Measurements from ENCODE around the gene FBXO10.

DNA sequence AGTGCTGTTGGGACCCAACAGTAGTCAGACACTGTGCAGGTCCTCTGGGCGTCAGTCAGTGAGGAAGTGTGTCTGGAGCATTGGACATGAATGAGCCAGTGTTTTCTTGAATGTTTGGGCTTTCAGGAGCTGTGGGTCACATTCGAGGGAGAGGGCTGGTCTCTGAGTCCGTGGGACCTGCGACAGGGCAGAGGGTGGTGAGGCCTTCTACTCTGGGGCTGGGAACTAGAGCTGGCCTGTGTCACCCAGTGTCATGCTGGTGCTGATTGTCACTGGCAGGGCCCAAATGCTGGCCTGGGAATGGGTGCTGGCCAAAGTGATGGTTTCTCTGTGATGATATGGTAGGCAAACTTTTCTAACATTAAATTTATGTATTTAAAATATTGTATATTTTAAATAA is 80.2 kb downstream of the FBXO10 start:
- TF ChIP-seq, protein P1, sequence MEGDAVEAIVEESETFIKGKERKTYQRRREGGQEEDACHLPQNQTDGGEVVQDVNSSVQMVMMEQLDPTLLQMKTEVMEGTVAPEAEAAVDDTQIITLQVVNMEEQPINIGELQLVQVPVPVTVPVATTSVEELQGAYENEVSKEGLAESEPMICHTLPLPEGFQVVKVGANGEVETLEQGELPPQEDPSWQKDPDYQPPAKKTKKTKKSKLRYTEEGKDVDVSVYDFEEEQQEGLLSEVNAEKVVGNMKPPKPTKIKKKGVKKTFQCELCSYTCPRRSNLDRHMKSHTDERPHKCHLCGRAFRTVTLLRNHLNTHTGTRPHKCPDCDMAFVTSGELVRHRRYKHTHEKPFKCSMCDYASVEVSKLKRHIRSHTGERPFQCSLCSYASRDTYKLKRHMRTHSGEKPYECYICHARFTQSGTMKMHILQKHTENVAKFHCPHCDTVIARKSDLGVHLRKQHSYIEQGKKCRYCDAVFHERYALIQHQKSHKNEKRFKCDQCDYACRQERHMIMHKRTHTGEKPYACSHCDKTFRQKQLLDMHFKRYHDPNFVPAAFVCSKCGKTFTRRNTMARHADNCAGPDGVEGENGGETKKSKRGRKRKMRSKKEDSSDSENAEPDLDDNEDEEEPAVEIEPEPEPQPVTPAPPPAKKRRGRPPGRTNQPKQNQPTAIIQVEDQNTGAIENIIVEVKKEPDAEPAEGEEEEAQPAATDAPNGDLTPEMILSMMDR (conservative IDR thresholded peaks at IDR 0.05; ENCODE audit: low read length) = no peak
- no peak for TF ChIP-seq EZH2phosphoT487 (IDR thresholded peaks at IDR 0.05; ENCODE audit: borderline replicate concordance)
